GM18951 (cell line): ENCODE measurements around the gene ASXL3.

ENCODE experiments used
- POLR2A ChIP-seq: IDR thresholded peaks from 4 replicates; pipeline ENCODE4 v1.6.1; 2011; ENCODE audit warnings: mild to moderate bottlenecking; ENCODE audit not compliant: insufficient read length, insufficient read depth; ENCODE audit errors: extremely low read depth
- in situ Hi-C: fragments of 300-500 bp; cut with MboI; formaldehyde crosslinking; loops from one replicate; pipeline ENCODE4 v1.12.0; 2022; ENCODE audit warnings: low sequenced_read_pairs, mixed read lengths, inconsistent platforms; ENCODE audit not compliant: unreplicated experiment

ASXL3 gene

DNA sequence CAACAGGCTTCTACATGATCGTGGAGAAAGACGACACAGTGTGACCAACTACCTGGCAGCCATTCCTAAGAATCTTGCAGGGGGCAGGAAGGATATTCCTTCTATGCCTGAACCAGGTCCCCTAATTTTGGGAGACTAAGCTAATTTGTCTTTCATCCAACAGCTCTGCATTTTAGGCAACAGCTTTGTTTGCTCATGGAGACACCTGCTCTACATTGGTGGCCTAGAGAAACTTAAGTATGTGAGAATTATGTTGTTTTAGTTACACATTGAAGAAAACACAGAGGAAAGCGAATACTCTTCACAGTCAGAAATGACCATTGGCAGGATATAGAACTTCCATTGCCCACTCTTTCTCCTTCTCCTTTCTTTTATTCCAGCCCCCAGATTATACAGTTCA lies 75.2 kb downstream of the ASXL3 start:
- no peak for TF ChIP-seq POLR2A
- in situ Hi-C loops = no loop called here

DNA sequence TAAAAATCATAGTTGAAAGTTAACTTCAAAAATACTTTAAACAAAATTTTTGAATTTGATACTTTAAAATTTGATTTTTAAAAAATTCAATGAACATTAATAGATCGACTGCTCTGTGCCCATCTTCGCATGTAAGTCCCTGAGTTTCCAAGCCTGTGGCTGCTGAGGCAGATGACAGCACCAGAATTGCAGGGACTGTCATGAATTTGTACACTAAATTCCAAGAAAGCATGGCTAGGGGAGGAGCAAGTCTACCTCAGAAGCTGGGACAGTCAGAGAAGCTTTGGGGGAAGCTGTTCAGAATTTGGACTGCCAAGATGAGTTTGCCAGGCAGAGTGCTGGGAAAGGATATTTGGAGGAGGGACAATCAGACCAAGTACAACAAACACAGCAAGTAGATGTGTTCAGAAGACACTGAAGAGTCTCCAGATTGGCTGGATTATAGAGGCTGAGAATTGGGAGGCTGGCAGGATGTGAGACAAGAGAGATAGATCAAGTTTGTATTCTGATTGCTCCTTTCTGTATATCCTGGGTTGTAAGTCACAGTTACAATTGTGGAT lies 79.0 kb downstream of the ASXL3 start:
- no peak for TF ChIP-seq POLR2A
- in situ Hi-C loops = no loop called here

DNA sequence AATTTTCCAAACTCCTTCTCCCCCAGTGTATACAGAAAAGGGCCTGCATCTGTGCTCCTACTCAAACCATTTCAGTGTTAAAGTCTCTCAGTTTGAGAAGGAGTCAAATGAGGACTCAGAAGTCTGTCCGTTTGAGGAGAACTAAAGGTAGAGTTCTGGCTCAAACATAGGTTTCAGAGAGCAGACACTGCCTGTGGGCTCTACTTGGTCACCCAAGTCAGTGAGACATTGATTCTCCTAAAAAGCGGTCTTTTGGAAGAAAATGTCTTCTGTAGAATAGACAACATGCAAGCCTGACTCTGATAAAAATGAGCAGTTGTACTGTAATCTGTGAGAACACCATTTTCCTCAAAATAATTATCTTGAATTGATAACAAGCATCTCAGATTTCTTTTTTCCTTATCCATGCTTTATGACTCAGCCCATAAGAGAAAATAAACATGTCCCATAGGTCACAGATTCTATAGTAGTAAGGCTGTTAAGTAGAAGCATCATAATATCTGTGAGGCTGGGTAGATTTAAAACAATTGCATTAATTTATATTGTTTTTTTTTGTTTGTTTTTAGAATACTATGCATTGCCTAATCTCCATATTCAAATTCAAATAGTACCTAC lies 82.8 kb downstream of the ASXL3 start:
- TF ChIP-seq POLR2A = no peak
- in situ Hi-C loops = no loop called here

DNA sequence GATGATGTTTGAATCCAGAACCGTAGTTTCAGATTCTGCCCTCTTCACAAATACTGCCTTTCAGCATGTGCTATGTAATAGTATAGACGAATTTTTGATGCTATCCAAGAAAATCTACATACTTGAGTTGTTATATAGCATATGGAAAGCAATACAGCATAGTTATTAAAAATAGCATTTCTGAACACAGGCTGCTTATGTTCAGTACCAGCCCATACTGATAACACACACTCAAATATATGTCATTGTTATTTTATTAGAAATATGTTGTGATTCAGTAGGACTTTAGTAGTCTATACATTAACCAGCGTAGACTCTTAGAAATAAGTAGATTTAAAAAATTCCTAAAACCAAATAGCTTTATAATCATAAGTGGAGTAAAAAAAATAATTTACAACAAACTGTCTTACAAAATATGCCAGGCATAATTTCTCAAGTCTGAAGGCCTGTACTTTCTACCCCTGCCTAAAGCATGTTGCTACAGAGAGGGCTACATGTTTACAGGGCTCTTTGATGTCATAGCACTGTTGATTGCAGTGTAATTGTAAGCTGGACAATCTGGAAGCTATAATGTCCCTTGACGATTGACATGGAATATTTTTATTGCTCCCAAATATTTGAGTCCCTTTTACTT lies 86.3 kb downstream of the ASXL3 start:
- TF ChIP-seq POLR2A = no peak
- in situ Hi-C loops = no loop called here

DNA sequence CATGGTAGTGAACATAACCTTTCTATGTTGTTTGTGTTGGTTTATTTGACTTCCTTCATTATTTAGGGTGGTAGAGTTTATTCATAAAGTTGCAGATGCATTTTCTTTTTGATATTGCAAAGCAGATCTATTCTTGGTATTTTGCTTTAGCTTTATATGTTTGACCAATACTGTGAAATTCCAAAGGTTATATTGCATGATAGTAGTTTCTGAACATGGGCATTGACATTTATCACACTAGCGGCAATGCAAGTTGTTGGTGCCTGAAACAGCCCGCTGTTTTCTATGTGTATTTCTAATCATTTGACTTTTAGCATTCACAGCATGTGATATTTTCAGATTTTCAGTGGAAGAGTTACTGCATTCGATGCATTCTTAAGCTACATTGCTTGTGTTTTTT lies 87.2 kb downstream of the ASXL3 start:
- in situ Hi-C loops = no loop called here
- TF ChIP-seq POLR2A = no peak

DNA sequence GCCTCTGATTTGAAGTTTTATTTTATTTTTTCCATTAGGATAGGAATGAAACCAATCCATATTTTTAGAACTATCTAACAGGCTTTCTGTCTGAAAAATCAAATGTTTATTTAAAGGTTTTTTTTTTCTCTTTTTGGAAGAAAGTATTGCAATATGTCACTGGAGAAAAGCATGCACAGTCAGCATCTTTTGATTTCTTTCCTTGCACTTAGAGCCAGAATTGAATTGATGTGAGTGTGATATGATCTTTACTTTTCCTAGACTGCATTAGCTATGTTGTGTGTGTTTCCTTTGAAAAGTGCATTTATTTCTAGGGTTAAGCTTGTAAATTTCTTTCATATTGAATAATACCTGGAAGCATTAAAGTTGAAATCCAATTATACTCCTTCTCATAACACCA lies 87.6 kb downstream of the ASXL3 start:
- no peak for TF ChIP-seq POLR2A
- in situ Hi-C loops = no loop called here

DNA sequence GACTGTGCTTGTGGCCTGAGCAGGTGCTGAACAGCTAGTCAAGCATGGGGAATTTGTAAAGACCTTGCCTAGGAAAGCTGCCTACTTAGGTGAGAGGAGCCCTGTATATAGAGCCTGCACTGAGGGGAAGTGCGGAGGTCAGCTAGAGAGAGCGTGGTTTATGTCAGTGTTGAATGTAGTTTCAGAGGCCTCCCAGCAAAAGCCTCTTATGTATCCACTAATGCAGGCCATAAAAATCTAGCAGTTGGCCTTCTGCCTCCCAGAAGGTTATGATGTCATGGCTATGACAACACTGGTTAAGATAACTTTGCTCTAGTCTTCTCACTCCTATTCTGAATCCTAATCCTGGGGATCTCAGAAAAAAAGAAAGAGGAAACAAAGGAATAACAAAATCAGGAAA lies 88.9 kb downstream of the ASXL3 start:
- in situ Hi-C loops = no loop called here
- no peak for TF ChIP-seq POLR2A

DNA sequence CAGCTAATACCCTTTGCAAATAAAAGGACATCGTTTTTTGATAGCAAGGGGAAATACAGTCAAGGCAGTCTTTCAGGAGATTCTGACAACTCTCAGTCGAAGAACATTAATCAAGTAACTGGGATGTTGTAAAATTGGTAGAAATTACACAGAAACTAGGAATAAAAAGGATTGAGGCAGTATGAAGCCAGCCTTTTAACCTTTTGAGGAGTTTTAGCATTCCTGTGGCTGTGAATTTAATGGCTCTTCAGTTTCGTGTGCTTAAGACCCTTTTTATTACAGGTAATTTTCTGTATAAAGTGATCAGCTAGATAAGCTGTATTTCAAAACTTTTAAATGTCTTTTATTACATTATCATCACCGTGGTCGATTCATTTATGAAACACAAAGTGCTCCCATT lies 91.6 kb downstream of the ASXL3 start:
- no peak for TF ChIP-seq POLR2A
- in situ Hi-C loops = no loop called here

DNA sequence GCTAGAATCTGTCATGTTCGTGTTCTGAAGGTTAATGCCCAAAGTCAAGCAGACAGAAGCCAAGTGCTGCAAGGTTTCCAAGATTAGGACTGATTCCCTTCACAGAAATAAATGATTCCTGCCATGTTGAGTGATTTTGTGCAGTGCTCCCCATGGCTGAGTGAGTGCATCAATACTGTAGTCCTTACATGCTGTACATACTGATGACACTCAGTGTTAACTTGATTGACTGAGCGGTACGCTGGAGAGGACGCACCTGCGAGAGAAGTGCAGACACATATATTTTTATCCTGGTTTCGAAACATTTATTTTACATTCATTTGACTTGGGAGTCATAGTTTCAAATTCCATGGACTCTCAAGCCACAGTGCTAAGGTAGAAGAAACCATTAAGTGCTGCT lies 92.0 kb downstream of the ASXL3 start:
- in situ Hi-C loops = no loop called here
- TF ChIP-seq POLR2A = no peak

DNA sequence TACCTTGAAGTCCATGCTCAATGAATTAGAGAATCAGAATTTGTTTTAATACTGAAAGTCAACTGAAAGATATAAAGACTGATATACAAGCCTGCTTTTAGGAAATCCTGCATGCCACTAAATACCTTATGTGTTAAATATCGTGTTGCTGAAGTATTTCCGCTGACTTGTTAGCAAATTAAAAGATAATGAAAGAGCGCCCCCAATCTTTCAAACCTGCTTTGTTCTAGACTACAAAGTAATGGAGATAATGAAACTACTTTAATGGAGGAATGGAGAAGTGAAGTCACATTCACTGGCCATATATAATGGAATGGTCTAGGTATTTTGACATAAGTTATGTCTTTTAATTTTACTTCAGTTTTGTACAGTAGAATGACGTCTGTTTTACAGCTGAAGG lies 95.7 kb downstream of the ASXL3 start:
- TF ChIP-seq POLR2A = no peak
- in situ Hi-C loops = no loop called here

DNA sequence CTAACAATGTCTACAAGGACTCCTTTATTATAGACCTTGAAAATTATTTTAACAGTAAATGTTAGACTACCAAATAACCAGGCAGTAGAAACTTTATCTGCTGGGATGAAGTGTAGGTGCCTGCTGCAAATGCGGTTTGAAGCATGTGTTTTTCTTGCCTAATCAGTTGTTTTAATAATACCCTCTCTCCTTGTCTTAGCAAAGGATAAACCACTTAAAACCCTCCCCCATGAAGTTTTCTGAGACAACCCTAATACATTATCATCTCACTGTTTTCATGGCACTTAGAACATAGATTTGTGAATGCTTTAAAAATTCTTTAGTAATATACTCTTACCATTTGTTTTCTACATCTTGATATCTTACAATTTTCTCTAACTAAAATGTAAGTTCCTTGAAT lies 98.6 kb downstream of the ASXL3 start:
- in situ Hi-C loops = no loop called here
- TF ChIP-seq POLR2A = no peak

- in situ Hi-C loops = no loop called here
- TF ChIP-seq POLR2A = no peak
These were observed 99.9 kb downstream of the ASXL3 start for GRCh38 chr18:33677891-33678290.

DNA sequence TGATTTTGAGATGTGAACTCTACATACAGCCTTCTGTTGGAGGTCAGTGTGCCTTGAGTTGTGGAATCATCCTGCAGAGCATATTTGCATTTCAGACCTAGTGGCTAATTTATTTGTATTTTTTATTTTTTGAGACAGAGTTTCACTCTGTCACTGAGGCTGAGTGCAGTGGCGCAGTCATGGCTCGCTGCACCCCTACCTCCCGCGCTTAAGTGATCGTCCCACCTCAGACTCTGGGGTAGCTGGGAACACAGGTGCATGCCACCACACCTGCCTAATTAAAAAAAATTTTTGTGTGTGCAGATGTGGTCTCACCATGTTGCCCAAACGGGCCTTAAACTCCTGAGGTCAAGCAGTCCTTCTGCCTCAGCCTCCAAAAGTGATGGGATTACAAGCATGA lies 104.4 kb downstream of the ASXL3 start:
- in situ Hi-C loops = no loop called here
- no peak for TF ChIP-seq POLR2A

DNA sequence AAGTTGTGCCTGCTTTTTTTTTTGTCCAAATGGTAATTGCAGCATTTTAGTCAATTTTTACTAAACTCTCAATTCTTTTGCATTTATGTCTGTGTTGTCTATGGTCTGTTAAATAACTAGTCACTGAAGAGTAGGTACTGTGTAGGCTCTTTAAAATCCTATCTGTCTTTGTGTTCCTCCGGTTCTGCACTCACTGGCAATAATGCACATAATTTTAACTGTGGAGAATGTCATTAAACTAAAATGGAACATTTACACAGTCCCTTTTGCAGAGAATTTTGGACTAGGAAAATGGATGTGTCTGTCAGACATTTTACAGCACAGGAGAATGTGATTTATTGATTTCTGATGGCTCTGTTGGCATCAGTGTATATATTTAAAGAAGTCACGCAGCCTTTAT lies 116.6 kb downstream of the ASXL3 start:
- in situ Hi-C loops = no loop called here
- no peak for TF ChIP-seq POLR2A
